ENCODE measurements around the gene LY6G5B.

- no peak for TF ChIP-seq CTCF (conservative IDR thresholded peaks at IDR 0.05; ENCODE audit: low read depth in 2 of 2)
- no peak for TF ChIP-seq EZH2 (IDR thresholded peaks at IDR 0.05; ENCODE audit: low read depth, unreplicated experiment)
- no peak for TF ChIP-seq CREB1 (CRISPR knock-in tag; IDR thresholded peaks at IDR 0.05; ENCODE audit: low read depth)
- peak; percentile 67 for TF ChIP-seq POLR2AphosphoS5 (IDR thresholded peaks at IDR 0.05; ENCODE audit: low read depth)
Observed at GRCh38 chr6:31620586-31621319, 49.0 kb upstream of the LY6G5B start, which contains the start of gene PRRC2A.

Data from GM23338 (cell line).